ENCODE measurements around the gene NCBP3. TPM values are rescaled to one million over a fixed set of nuclear protein-coding genes. Genes with fewer than 3 reads are reported as not detected.

Gene NCBP3
- total RNA-seq, 1 donor = 21.4 TPM

DNA sequence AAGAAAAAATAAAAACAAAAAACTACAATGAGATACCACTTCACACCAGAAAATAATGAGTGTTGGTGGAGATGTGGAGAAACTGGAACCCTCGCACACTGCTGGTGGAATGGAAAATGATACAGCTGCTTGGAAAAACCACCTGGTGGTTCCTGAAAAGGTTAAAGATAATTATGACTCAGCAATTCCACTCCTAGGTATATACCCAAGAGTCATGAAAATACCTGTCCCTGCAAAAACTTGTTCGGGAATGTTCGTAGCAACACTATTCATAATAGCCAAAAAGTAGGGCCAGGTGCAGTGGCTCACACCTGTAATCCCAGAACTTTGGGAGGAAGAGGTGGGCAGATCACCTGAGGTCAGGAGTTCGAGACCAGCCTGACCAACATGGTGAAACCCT is 36.9 kb downstream of the NCBP3 start:
- H3K4me3 ChIP-seq (ENCODE audit: insufficient read depth, low read length) = no peak overlapping the region
- TF ChIP-seq, protein P1, sequence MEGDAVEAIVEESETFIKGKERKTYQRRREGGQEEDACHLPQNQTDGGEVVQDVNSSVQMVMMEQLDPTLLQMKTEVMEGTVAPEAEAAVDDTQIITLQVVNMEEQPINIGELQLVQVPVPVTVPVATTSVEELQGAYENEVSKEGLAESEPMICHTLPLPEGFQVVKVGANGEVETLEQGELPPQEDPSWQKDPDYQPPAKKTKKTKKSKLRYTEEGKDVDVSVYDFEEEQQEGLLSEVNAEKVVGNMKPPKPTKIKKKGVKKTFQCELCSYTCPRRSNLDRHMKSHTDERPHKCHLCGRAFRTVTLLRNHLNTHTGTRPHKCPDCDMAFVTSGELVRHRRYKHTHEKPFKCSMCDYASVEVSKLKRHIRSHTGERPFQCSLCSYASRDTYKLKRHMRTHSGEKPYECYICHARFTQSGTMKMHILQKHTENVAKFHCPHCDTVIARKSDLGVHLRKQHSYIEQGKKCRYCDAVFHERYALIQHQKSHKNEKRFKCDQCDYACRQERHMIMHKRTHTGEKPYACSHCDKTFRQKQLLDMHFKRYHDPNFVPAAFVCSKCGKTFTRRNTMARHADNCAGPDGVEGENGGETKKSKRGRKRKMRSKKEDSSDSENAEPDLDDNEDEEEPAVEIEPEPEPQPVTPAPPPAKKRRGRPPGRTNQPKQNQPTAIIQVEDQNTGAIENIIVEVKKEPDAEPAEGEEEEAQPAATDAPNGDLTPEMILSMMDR (IDR thresholded peaks at IDR 0.05; ENCODE audit: extremely low read depth, low read depth, low read length) = no peak
- no peaks in the 10 kb centered on the region for H3K27me3 ChIP-seq (ENCODE audit: insufficient read depth, low read length)
- no peak overlapping the region for H2AFZ ChIP-seq (ENCODE audit: low read length)
- H3K27ac ChIP-seq (ENCODE audit: low read depth, low read length) = no peak overlapping the region
- no peak for DNase-seq (ENCODE audit: insufficient read length, low spot score, missing footprints)
- H3K9me3 ChIP-seq (ENCODE audit: low read depth, low read length) = no peaks in the 10 kb centered on the region
- no peak overlapping the region for H3K4me2 ChIP-seq (ENCODE audit: insufficient read depth, low read length)
- no peaks in the 10 kb centered on the region for H4K20me1 ChIP-seq (ENCODE audit: insufficient read depth, low read length)
- no peaks in the 10 kb centered on the region for H3K79me2 ChIP-seq (ENCODE audit: insufficient read depth, low read length)
- H3K4me1 ChIP-seq (ENCODE audit: insufficient read depth, low read length) = peaks cover 24% of the 10 kb centered on the region
- H3K36me3 ChIP-seq (ENCODE audit: insufficient read depth, low read length) = peaks cover 49% of the 10 kb centered on the region

DNA sequence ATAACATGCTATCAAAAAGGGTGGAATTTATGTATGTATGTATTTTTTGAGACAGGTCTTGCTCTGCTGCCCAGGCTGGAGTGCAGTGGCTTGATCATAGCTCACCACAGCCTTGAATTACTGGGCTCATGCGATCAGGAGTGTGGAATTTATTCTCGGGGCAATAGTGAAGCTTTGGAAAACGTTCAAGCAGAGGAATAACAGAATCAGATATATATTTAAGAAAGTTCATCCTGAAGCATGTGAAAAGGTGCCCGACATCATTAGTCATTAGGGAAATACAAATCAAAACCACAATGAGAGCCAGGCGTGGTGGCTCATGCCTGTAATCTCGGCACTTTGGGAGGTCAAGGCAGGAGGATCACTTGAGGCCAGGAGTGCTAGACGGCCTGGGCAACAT is 37.3 kb downstream of the NCBP3 start:
- H3K27ac ChIP-seq (ENCODE audit: low read depth, low read length) = peak overlapping the region; percentile 66
- TF ChIP-seq, protein P1 (IDR thresholded peaks at IDR 0.05; ENCODE audit: extremely low read depth, low read depth, low read length) = no peak
- peaks cover 46% of the 10 kb centered on the region for H3K36me3 ChIP-seq (ENCODE audit: insufficient read depth, low read length)
- no peak overlapping the region for H3K4me2 ChIP-seq (ENCODE audit: insufficient read depth, low read length)
- H3K27me3 ChIP-seq (ENCODE audit: insufficient read depth, low read length) = no peaks in the 10 kb centered on the region
- no peaks in the 10 kb centered on the region for H3K79me2 ChIP-seq (ENCODE audit: insufficient read depth, low read length)
- no peak overlapping the region for H3K4me3 ChIP-seq (ENCODE audit: insufficient read depth, low read length)
- no peaks in the 10 kb centered on the region for H4K20me1 ChIP-seq (ENCODE audit: insufficient read depth, low read length)
- no peak for DNase-seq (ENCODE audit: insufficient read length, low spot score, missing footprints)
- no peak overlapping the region for H2AFZ ChIP-seq (ENCODE audit: low read length)
- H3K9me3 ChIP-seq (ENCODE audit: low read depth, low read length) = no peaks in the 10 kb centered on the region
- H3K4me1 ChIP-seq (ENCODE audit: insufficient read depth, low read length) = peaks cover 29% of the 10 kb centered on the region

DNA sequence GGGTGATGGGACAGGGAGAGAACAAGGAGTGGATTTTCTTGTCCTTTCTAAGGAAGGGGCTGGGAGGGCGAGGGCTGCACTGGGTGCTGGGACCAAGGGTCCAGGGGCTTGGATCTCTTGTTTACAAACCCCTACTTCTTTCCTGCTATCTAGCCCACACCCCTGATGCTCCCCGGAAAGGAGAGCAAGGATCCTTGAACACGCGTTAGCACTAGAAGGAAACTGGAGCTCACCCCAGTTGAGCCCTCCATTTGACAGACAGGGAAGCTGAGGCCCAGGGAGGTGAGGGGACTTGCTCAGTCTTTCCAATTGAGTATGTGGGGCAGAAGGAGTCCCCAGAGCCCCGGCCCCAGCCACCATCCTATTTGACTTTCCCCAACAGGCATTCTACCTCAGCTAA is 40.5 kb downstream of the NCBP3 start:
- H3K4me1 ChIP-seq (ENCODE audit: insufficient read depth, low read length) = peaks cover 58% of the 10 kb centered on the region
- no peaks in the 10 kb centered on the region for H3K27me3 ChIP-seq (ENCODE audit: insufficient read depth, low read length)
- H4K20me1 ChIP-seq (ENCODE audit: insufficient read depth, low read length) = no peaks in the 10 kb centered on the region
- TF ChIP-seq, protein P1 (IDR thresholded peaks at IDR 0.05; ENCODE audit: extremely low read depth, low read depth, low read length) = no peak
- H3K4me2 ChIP-seq (ENCODE audit: insufficient read depth, low read length) = no peak overlapping the region
- H3K27ac ChIP-seq (ENCODE audit: low read depth, low read length) = peak overlapping the region; percentile 99
- peak; percentile 72 for DNase-seq (ENCODE audit: insufficient read length, low spot score, missing footprints)
- no peaks in the 10 kb centered on the region for H3K79me2 ChIP-seq (ENCODE audit: insufficient read depth, low read length)
- H3K9me3 ChIP-seq (ENCODE audit: low read depth, low read length) = no peaks in the 10 kb centered on the region
- H3K36me3 ChIP-seq (ENCODE audit: insufficient read depth, low read length) = peaks cover 16% of the 10 kb centered on the region
- no peak overlapping the region for H2AFZ ChIP-seq (ENCODE audit: low read length)
- H3K4me3 ChIP-seq (ENCODE audit: insufficient read depth, low read length) = no peak overlapping the region

DNA sequence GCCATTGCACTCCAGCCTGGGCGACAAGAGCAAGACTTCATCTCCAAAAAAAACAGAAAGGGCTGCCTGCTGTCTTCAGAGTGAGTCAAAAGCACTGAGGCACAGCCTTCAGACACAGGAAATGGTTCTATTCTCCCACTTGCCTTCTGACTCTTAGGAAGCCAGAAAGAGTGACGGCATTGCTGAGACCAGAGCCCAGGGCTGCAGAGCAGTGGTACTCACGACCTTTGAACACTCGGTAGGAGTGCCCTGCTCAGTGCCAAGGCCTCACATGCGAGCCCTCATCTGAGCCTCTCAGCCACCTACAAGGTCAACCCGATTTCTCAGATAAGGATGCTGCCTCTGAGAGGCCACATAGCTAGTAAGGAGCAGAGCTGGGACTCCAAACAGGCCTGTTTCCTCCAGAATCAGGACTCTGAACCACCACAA is 41.5 kb downstream of the NCBP3 start:
- Histone ChIP-seq H3K79me2 (ENCODE audit: insufficient read depth, low read length) (no peaks in the 10 kb centered on the region), H3K4me1 (ENCODE audit: insufficient read depth, low read length) (peaks cover 58% of the 10 kb centered on the region), H3K4me2 (ENCODE audit: insufficient read depth, low read length) (no peak overlapping the region), H2AFZ (ENCODE audit: low read length) (peak overlapping the region; percentile 27), H3K27ac (ENCODE audit: low read depth, low read length) (peak overlapping the region; percentile 99), H4K20me1 (ENCODE audit: insufficient read depth, low read length) (no peaks in the 10 kb centered on the region), H3K36me3 (ENCODE audit: insufficient read depth, low read length) (peaks cover 13% of the 10 kb centered on the region), H3K9me3 (ENCODE audit: low read depth, low read length) (no peaks in the 10 kb centered on the region), H3K27me3 (ENCODE audit: insufficient read depth, low read length) (no peaks in the 10 kb centered on the region), H3K4me3 (ENCODE audit: insufficient read depth, low read length) (no peak overlapping the region)
- TF ChIP-seq, protein P1 (IDR thresholded peaks at IDR 0.05; ENCODE audit: extremely low read depth, low read depth, low read length) = no peak
- DNase-seq (ENCODE audit: insufficient read length, low spot score, missing footprints) = peak; percentile 88

All from osteoblast (primary cell).